OCI-LY7 (cell line): ENCODE measurements around the gene USO1.

Experiments used
- CTCF ChIP-seq: fragments of 200-600 bp; sonication (generic); conservative IDR thresholded peaks from 2 replicates; pipeline ENCODE4 v1.5.1; 2014; ENCODE audit warnings: mild to moderate bottlenecking, antibody characterized with exemption, low read length, moderate library complexity, mixed read lengths
- EZH2phosphoT487 ChIP-seq: fragments of 200-600 bp; sonication (generic); IDR thresholded peaks from 2 replicates; pipeline ENCODE4 v1.6.1; 2018; ENCODE audit warnings: low read depth, borderline replicate concordance, mild to moderate bottlenecking, mixed run types, antibody characterized with exemption, low read length, moderate library complexity, mixed read lengths

- TF ChIP-seq CTCF (no peak), EZH2phosphoT487 (no peak)
Measured at GRCh38 chr4:75705198-75705977, 19.0 kb upstream of the USO1 start.
